K562 (cell line): ENCODE results near the gene CDH5. TPM values are rescaled to one million over a fixed set of nuclear protein-coding genes. Genes with fewer than 3 reads are reported as not detected.

Experiments used
- ATAC-seq: fragments of 200-7000 bp; cut with Tn5 transposase; 3 replicates; pipeline ENCODE4 v1.9.1; 2020; ENCODE audit warnings: moderate library complexity
- BruUV-seq: library from RNA; stranded (reverse); fragments of 400-500 nt; replicated peaks from 2 replicates; lab custom pipeline; 2021; lab: Mats Ljungman, UMichigan
- CTCF ChIA-PET: fragments of 300-600 bp; formaldehyde crosslinking; extraction: SDS; loops from one replicate; lab custom pipeline; 2021; ENCODE audit warnings: low intra/inter-chr PET ratio; lab: Yijun Ruan, JAX
- POLR2A ChIA-PET: fragments of 300-600, 350-650 bp; sonication (Branson Sonifier 250); formaldehyde crosslinking; extraction: SDS; loops from one replicate; lab custom pipeline; 2021; ENCODE audit warnings: antibody characterized with exemption, inconsistent platforms; lab: Yijun Ruan, JAX
- DNase-seq, 4 experiments: peaks; one replicate each; pipeline versions ENCODE4 v3.0.0 to v3.0.0-alpha.2; 2011 to 2018; ENCODE audit warnings: low spot score in 3 of 4, mixed read lengths in 3 of 4; ENCODE audit errors: extremely low read depth in 1 of 4
- FAIRE-seq: peaks from 2 replicates; lab custom pipeline; 2011; peaks lifted over from hg19 to GRCh38; lab: Jason Lieb, UNC
- H2AFZ ChIP-seq: 2 replicates; pipeline ENCODE4 v1.6.0; 2011; ENCODE audit warnings: low read depth, low read length, control low read depth, inconsistent platforms
- H3K27ac ChIP-seq: fragments of 200-600 bp; 3 replicates; pipeline ENCODE4 v1.8.0; 2011; ENCODE audit warnings: low read depth, mild to moderate bottlenecking, control low read depth, inconsistent platforms, low read length, moderate library complexity, mixed read lengths; ENCODE audit errors: extremely low read depth
- H3K27me3 ChIP-seq, 2 experiments: fragments of 300-600 bp in 1 of 2; 2 replicates in 1 of 2; 3 replicates in 1 of 2; pipeline versions ENCODE4 v1.6.0 to v1.8.0; 2011; ENCODE audit warnings: inconsistent platforms in 2 of 2, low read length in 2 of 2, mild to moderate bottlenecking in 1 of 2, mixed read lengths in 1 of 2, moderate library complexity in 1 of 2; ENCODE audit not compliant: control insufficient read depth in 2 of 2, insufficient read depth in 2 of 2
- H3K36me3 ChIP-seq: fragments of 300-600 bp; 3 replicates; pipeline ENCODE4 v1.8.0; 2011; ENCODE audit warnings: mild to moderate bottlenecking, low read length, inconsistent platforms; ENCODE audit not compliant: control insufficient read depth, insufficient read depth
- H3K4me1 ChIP-seq, 2 experiments: fragments of 200-600 bp in 1 of 2; replicated peaks in 1 of 2; 2 replicates in 1 of 2; 3 replicates in 1 of 2; pipeline versions ENCODE4 v1.5.1 to v1.8.0; 2011; ENCODE audit warnings: inconsistent platforms in 2 of 2, low read length in 2 of 2, mild to moderate bottlenecking in 1 of 2, mixed read lengths in 1 of 2, moderate library complexity in 1 of 2; ENCODE audit not compliant: control insufficient read depth in 2 of 2, insufficient read depth in 2 of 2
- H3K4me2 ChIP-seq: 2 replicates; pipeline ENCODE4 v1.6.1; 2011; ENCODE audit warnings: low read length, control low read depth, inconsistent platforms, mixed read lengths; ENCODE audit not compliant: insufficient read depth
- H3K4me3 ChIP-seq: fragments of 200-600 bp; sonication (generic), shearing (Covaris generic); 2 replicates; pipeline ENCODE4 v1.5.1; 2016; ENCODE audit warnings: control low read depth, inconsistent platforms
- H3K79me2 ChIP-seq: fragments of 200-600 bp; 3 replicates; pipeline ENCODE4 v1.8.0; 2011; ENCODE audit warnings: low read length, inconsistent platforms; ENCODE audit not compliant: control insufficient read depth, insufficient read depth
- H3K9ac ChIP-seq, 2 experiments: 2 replicates each; pipeline versions ENCODE4 v1.6.0 to v1.6.1; 2011; ENCODE audit warnings: low read depth in 2 of 2, low read length in 2 of 2, control low read depth in 1 of 2, inconsistent platforms in 1 of 2, mild to moderate bottlenecking in 1 of 2, mixed read lengths in 1 of 2; ENCODE audit not compliant: insufficient read depth in 1 of 2
- H3K9me1 ChIP-seq: one replicate; pipeline ENCODE4 v1.6.0; 2011; ENCODE audit warnings: inconsistent platforms, mild to moderate bottlenecking, low read length, moderate library complexity; ENCODE audit not compliant: control insufficient read depth, insufficient read depth
- H3K9me3 ChIP-seq: replicated peaks from 2 replicates; pipeline ENCODE4 v1.5.1; 2011; ENCODE audit warnings: low read depth, low read length, inconsistent platforms; ENCODE audit not compliant: control insufficient read depth, insufficient read depth
- H4K20me1 ChIP-seq: replicated peaks from 2 replicates; pipeline ENCODE4 v1.6.1; 2011; ENCODE audit warnings: low read length, inconsistent platforms, mixed read lengths; ENCODE audit not compliant: control insufficient read depth, insufficient read depth
- CBFA2T3 ChIP-seq: fragments of 450-650 bp; IDR thresholded peaks from 2 replicates; pipeline ENCODE4 v1.6.1; 2017
- FIP1L1 ChIP-seq: fragments of 200-400 bp; formaldehyde crosslinking; IDR thresholded peaks from 2 replicates; pipeline ENCODE4 v1.6.1; 2018; ENCODE audit warnings: mild to moderate bottlenecking, low read depth, low read length; ENCODE audit not compliant: poor library complexity, severe bottlenecking
- FOXP1 ChIP-seq: sonication (generic); formaldehyde crosslinking; IDR thresholded peaks from 2 replicates; pipeline ENCODE4 v1.8.0; 2022; ENCODE audit warnings: mild to moderate bottlenecking, missing genetic modification reagents
- JUN ChIP-seq, 2 experiments: sonication (generic) in 1 of 2; formaldehyde crosslinking in 1 of 2; IDR thresholded peaks; 2 replicates each; pipeline versions ENCODE4 v1.6.1 to v1.8.0; 2012 to 2022; ENCODE audit warnings: borderline replicate concordance in 2 of 2, mild to moderate bottlenecking in 2 of 2, improper control_type of control experiment in 1 of 2, low read depth in 1 of 2, low read length in 1 of 2, missing genetic modification reagents in 1 of 2
- NCOA4 ChIP-seq: fragments of 450-650 bp; IDR thresholded peaks from 2 replicates; pipeline ENCODE4 v1.6.1; 2018; ENCODE audit warnings: mild to moderate bottlenecking; ENCODE audit not compliant: partially characterized antibody
- NFRKB ChIP-seq: fragments of 450-650 bp; IDR thresholded peaks from 2 replicates; pipeline ENCODE4 v1.6.1; 2016; ENCODE audit warnings: low read depth
- SMAD2 ChIP-seq: fragments of 150-350 bp; IDR thresholded peaks from 2 replicates; pipeline ENCODE4 v1.6.1; 2014; ENCODE audit warnings: low read depth, mild to moderate bottlenecking, low read length
- SMAD3 ChIP-seq: fragments of 450-650 bp; formaldehyde crosslinking; conservative IDR thresholded peaks from 2 replicates; pipeline ENCODE4 v1.4.0; 2020; ENCODE audit warnings: mild to moderate bottlenecking
- SMAD4 ChIP-seq: fragments of 250-450 bp; sonication (Bioruptor Pico); conservative IDR thresholded peaks from 2 replicates; pipeline ENCODE4 v1.8.0; 2021; ENCODE audit warnings: inconsistent platforms, mild to moderate bottlenecking, moderate library complexity
- ZFP36 ChIP-seq: fragments of 150-350 bp; IDR thresholded peaks from 2 replicates; pipeline ENCODE4 v1.6.1; 2018; ENCODE audit warnings: low read length, low read depth; ENCODE audit not compliant: partially characterized antibody
- ZKSCAN3 ChIP-seq: fragments of 250-450 bp; sonication (Bioruptor Pico); IDR thresholded peaks from 2 replicates; pipeline ENCODE4 v1.4.0; 2020
- ZSCAN29 ChIP-seq: fragments of 450-650 bp; IDR thresholded peaks from 2 replicates; pipeline ENCODE4 v1.6.1; 2017
- WGBS: fragments of 100-300 bp; shearing (Covaris generic); methylation state at CpG from one replicate; pipeline ENCODE4 v1.1.6; 2016; ENCODE audit warnings: low coverage, mixed read lengths; ENCODE audit not compliant: insufficient coverage; ENCODE audit errors: missing lambda C conversion rate; 5-methylcytosine and 5-hydroxymethylcytosine counted together
- in situ Hi-C: fragments of 300-500 bp; cut with MboI; formaldehyde crosslinking; loops from 4 replicates; pipeline ENCODE4 v1.15.0; 2018; ENCODE audit warnings: inconsistent platforms, mixed read lengths
- intact Hi-C: fragments of 100-400 bp; cut with micrococcal nuclease; formaldehyde crosslinking; loops from 2 replicates; pipeline ENCODE4 v1.14.2; 2022
- polyA plus RNA-seq, 8 experiments: library from polyadenylated mRNA; depleted of rRNA in 4 of 8; stranded (reverse) in 5 of 8; unstranded in 3 of 8; fragments of >200 nt; fragmentation: Nextera tagmentation in 2 of 8; fragmentation: Illumina TruSeq in 1 of 8; extraction: Ambion mirVana in 2 of 8; extraction: Trizol in 1 of 8; gene quantifications; 2 replicates each; pipeline versions ENCODE4 v1.2.1 to v1.2.3, GENCODE V29; 2011 to 2014; ENCODE audit warnings: inconsistent platforms in 1 of 8, missing spikeins in 1 of 8
- total RNA-seq, 7 experiments: library from RNA; depleted of rRNA in 6 of 7; stranded (reverse); fragments of >200 nt in 6 of 7; fragmentation: Illumina TruSeq in 2 of 7; extraction: Trizol in 2 of 7; gene quantifications; 2 replicates each; pipeline versions ENCODE4 v1.2.1 to v1.2.3, GENCODE V29; 2011 to 2021; ENCODE audit warnings: low replicate concordance in 1 of 7
- TF ChIP-seq, protein P1 (sequence below): fragments of 250-450 bp; sonication (Bioruptor Pico); IDR thresholded peaks from 2 replicates; pipeline ENCODE4 v1.5.0; 2021; ENCODE audit warnings: mild to moderate bottlenecking, borderline replicate concordance
- TF ChIP-seq, protein P2 (sequence below): fragments of 450-650 bp; conservative IDR thresholded peaks from 2 replicates; pipeline ENCODE4 v1.6.1; 2016; ENCODE audit warnings: missing genetic modification characterization, low read depth, mild to moderate bottlenecking, missing compliant biosample characterization, moderate library complexity

The CDH5 gene
- total and polyA plus RNA-seq, 9 of the 15 experiments (the other 6 are each of a cell fraction or from before 2014, with no cell fraction given): not detected

DNA sequence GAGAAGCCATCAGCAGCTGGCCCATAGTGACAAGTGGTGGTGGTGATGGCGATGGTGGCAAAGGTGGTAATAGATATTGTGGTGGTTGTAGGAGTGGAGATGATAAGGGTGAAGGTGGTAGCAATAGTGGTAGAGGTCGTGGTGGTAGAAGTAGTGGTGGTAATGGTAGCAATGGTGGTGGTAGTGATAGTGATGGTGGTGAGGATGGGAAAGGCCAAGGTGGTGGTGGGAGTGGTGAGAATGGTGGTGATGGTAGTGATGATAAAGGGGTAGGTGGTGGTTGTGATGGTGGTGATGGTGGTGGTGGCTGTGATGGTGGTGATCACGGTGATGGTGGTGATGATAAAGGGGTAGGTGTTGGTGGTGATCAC lies 13.1 kb downstream of the CDH5 start:
- Histone ChIP-seq H3K36me3 (no peaks in the 10 kb centered on the region), H4K20me1 (peaks cover 4% of the 10 kb centered on the region; the same call in 1 of the 2 replicates), H3K9ac (no peak overlapping the region), H3K4me1 (no peaks in the 10 kb centered on the region; a peak in 1 of 5 replicates), H3K4me3 (no peak overlapping the region), H3K4me2 (no peak overlapping the region), H3K27me3 (no peaks in the 10 kb centered on the region; a peak in 1 of 5 replicates), H3K9me1 (no peaks in the 10 kb centered on the region), H3K9me3 (no peaks in the 10 kb centered on the region), H3K27ac (no peak overlapping the region), H3K79me2 (no peaks in the 10 kb centered on the region), H2AFZ (no peak overlapping the region)
- intact Hi-C loops: no loop called here
- no peak for TF ChIP-seq SMAD4
- TF ChIP-seq, protein P1, sequence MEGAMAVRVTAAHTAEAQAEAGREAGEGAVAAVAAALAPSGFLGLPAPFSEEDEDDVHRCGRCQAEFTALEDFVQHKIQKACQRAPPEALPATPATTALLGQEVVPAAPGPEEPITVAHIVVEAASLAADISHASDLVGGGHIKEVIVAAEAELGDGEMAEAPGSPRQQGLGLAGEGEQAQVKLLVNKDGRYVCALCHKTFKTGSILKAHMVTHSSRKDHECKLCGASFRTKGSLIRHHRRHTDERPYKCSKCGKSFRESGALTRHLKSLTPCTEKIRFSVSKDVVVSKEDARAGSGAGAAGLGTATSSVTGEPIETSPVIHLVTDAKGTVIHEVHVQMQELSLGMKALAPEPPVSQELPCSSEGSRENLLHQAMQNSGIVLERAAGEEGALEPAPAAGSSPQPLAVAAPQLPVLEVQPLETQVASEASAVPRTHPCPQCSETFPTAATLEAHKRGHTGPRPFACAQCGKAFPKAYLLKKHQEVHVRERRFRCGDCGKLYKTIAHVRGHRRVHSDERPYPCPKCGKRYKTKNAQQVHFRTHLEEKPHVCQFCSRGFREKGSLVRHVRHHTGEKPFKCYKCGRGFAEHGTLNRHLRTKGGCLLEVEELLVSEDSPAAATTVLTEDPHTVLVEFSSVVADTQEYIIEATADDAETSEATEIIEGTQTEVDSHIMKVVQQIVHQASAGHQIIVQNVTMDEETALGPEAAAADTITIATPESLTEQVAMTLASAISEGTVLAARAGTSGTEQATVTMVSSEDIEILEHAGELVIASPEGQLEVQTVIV (CRISPR knock-in tag): no peak
- TF ChIP-seq NCOA4: no peak
- TF ChIP-seq SMAD3 (CRISPR knock-in tag): no peak
- TF ChIP-seq ZKSCAN3 (CRISPR knock-in tag): no peak
- TF ChIP-seq JUN (IDR thresholded peaks at IDR 0.05; ENCODE audit: borderline replicate concordance, low read depth, low read length): no peak
- TF ChIP-seq JUN (CRISPR knock-in tag; IDR thresholded peaks at IDR 0.05; ENCODE audit: borderline replicate concordance): no peak
- no peak for TF ChIP-seq FOXP1
- TF ChIP-seq, protein P2, sequence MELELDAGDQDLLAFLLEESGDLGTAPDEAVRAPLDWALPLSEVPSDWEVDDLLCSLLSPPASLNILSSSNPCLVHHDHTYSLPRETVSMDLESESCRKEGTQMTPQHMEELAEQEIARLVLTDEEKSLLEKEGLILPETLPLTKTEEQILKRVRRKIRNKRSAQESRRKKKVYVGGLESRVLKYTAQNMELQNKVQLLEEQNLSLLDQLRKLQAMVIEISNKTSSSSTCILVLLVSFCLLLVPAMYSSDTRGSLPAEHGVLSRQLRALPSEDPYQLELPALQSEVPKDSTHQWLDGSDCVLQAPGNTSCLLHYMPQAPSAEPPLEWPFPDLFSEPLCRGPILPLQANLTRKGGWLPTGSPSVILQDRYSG (tag): no peak
- TF ChIP-seq CBFA2T3: no peak
- TF ChIP-seq SMAD2: no peak
- no peak for TF ChIP-seq NFRKB
- TF ChIP-seq ZFP36: no peak
- no peak for TF ChIP-seq FIP1L1
- no peak for TF ChIP-seq ZSCAN29
- BruUV-seq: no TSS peak
- DNase-seq: no peak
- POLR2A ChIA-PET: no interaction called here
- ATAC-seq: no peak
- no peak for FAIRE-seq
- WGBS: 2% methylated on average over 3 of the region's 3 CpGs
- in situ Hi-C loops: no loop called here
- CTCF ChIA-PET: no interaction called here
